GM12892 (cell line): Measurements from ENCODE around the gene CCDC33.

Source experiments
- DNase-seq: peaks from one replicate; pipeline ENCODE4 v3.0.0; 2011; ENCODE audit not compliant: insufficient read length
- FAIRE-seq: peaks from 2 replicates; lab custom pipeline; 2011; peaks lifted over from hg19 to GRCh38; lab: Jason Lieb, UNC
- POLR2A ChIP-seq: IDR thresholded peaks from 2 replicates; pipeline ENCODE4 v1.6.1; 2011; ENCODE audit warnings: low read depth, low read length, control low read depth
- POLR2AphosphoS5 ChIP-seq: IDR thresholded peaks from 2 replicates; pipeline ENCODE4 v1.6.1; 2011; ENCODE audit warnings: low read depth, low read length, control low read depth
- TAF1 ChIP-seq: IDR thresholded peaks from 2 replicates; pipeline ENCODE4 v1.6.1; 2011; ENCODE audit warnings: low read depth, mild to moderate bottlenecking, control low read depth, low read length, borderline replicate concordance

The CCDC33 gene

GRCh38 chr15:74278207-74278606 lies 42.1 kb downstream of the CCDC33 start:
- FAIRE-seq (no peak), DNase-seq (no peak)
- TF ChIP-seq TAF1: no peak
- no peak for TF ChIP-seq POLR2A
- no peak for TF ChIP-seq POLR2AphosphoS5

DNA sequence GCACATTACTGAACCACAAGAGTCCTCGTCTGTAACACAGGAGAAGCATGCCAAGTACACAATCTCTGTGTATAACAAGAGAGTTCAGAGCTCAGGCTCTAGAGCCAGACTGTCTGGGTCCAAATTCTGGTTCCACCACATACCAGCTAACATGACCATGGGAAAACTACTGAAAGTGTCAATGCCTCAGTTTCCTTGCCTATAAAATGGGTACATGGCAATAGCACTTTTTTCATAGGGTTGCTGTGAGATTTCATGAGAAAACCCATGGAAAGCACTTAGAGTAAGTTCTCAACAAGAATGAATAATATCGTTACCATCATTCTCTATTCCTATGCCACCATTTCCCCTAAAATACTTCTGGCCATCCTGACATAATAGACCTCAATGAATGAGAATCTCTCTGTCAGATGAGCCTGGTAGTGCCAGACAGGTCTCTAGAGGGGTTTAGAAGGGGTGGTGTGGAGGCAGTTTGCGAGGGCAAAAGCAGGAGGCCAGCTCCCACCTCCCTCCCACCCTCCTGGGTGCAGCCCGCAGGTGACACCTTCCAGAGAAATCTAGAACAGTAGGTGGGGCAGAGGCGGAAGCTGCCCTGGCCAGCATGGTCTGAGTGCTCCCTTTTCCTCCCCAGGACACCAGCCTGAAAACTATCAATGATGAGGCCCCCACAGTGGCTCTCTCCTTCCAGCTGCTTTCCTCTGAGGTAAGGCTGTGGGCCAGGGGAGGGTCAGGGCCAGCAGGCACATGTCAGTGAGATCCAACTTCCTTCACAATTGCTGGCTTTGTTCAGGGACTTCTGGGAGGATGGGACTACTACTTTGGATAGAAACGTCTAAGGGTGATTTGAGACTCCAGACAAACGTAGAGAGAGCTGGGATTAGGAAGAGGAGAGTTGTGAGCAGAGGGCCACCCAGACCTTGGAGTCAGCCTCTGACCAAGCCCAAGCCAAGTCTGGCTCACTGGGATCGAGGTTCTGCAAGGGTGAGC lies 45.3 kb downstream of the CCDC33 start:
- no peak for TF ChIP-seq POLR2A
- TF ChIP-seq POLR2AphosphoS5: no peak
- TF ChIP-seq TAF1: no peak
- DNase-seq: no peak
- FAIRE-seq: no peak

DNA sequence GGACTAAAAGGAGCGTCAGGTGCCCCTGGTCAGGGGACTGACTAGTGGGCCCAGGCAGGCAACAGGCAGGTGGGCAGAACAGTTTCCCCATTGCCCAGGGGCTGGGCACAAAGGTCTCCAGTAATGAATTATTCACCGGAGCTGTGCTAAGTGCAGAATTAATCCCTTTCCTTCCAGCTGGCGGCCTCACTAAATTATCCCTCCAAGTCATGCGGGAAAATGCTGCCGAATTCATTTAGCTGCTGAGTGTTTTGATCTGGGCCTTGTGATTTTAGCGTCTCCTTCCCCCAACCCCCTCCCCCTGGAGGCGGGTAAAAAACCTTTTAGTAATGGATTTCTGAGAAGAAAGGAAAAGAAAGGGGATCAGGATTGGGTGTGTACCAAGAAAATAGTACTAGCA lies 47.2 kb downstream of the CCDC33 start:
- no peak for TF ChIP-seq TAF1
- no peak for TF ChIP-seq POLR2AphosphoS5
- no peak for TF ChIP-seq POLR2A
- FAIRE-seq (no peak), DNase-seq (no peak)

DNA sequence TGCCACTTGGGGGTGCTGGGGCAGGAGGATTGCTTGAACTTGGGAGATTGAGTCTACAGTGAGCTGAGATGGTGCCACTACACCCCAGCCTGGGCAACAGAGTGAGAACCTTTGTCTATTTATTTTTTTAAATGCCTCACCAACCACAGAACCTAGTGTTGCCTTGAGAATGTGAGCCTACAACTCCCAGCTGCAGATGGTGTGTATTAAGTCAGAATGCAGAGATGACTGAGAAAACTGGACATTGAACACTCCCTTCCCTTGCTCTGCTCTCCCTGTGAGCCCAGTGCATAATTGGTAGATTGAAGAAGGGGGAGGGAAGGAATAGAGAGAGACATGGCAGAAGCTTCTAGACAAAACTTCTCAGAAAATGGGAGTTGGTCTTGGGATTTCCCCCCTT lies 53.5 kb downstream of the CCDC33 start:
- FAIRE-seq (no peak), DNase-seq (no peak)
- no peak for TF ChIP-seq POLR2A
- TF ChIP-seq POLR2AphosphoS5: no peak

DNA sequence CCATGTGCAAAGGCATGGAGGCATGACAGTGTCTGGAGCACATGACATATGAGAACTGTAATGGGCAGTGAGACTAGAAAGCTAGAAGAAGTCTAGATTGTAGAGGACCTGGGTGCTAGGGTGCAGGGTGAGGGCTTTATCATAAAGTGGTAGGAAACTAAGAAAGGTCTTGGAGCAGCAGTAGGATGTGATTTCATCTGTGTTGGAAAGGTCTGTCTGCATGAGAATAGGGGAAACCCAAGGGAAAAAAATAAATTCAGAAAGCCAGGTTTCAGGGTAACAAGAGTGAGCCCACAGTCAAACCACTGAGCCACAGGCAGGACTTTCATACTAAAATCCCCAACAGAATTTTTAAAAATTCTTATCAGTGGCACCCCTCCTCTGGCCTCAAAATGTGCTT lies 54.5 kb downstream of the CCDC33 start:
- no peak for TF ChIP-seq POLR2A
- TF ChIP-seq POLR2AphosphoS5: no peak
- no peak for TF ChIP-seq TAF1
- FAIRE-seq (no peak), DNase-seq (no peak)

GRCh38 chr15:74291101-74292071 lies 55.3 kb downstream of the CCDC33 start:
- no peak for TF ChIP-seq POLR2AphosphoS5
- no peak for TF ChIP-seq TAF1
- TF ChIP-seq POLR2A: no peak
- DNase-seq (peak; percentile 69), FAIRE-seq (peak; percentile 94)

GRCh38 chr15:74293021-74293810 lies 57.1 kb downstream of the CCDC33 start:
- FAIRE-seq: no peak
- TF ChIP-seq TAF1 (no peak), POLR2AphosphoS5 (no peak), POLR2A (no peak)
- no peak for DNase-seq

DNA sequence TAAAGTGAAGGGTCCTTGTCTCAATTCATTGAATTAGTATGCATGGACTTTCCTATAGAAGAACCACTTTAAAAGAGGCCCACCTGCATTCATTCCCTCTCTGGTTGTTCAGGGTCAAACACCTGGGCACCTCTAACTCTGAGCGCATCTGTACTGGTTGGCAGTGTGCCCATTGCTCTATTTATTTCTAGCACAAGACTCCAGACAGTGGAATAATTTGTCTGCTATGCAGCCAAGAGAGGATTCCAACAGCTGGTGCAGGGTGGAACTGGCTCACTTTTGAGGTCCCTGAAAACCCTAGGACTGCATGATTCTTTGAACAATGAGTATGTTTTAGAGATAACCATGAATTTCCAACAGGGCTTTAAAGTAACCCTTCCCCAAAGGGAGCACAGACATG lies 57.9 kb downstream of the CCDC33 start:
- TF ChIP-seq POLR2AphosphoS5: no peak
- FAIRE-seq: no peak
- DNase-seq: no peak

DNA sequence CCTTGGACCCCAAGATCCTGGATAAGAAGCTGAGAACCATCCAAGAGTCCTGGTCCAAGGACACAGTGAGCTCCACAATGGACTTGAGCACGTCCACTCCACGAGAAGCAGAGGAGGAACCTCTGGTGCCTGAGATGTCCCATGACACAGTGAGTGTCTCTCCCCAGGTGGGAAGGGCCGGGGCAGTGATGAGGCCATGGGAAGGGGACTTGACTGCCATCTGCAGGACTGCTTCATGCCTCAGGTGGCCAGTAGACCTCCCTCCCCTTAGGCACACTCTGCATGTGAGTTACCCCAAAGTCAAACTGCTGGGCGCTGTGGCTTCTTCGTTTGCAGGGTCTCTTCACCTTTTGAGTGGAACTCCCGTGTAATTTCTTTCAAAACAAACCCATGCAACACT lies 59.7 kb downstream of the CCDC33 start:
- no peak for FAIRE-seq
- no peak for DNase-seq
- TF ChIP-seq POLR2AphosphoS5: no peak
- TF ChIP-seq POLR2A: no peak
- no peak for TF ChIP-seq TAF1

GRCh38 chr15:74297887-74298286 lies 61.8 kb downstream of the CCDC33 start:
- no peak for FAIRE-seq
- DNase-seq: no peak
- TF ChIP-seq POLR2AphosphoS5 (no peak), POLR2A (no peak), TAF1 (no peak)

DNA sequence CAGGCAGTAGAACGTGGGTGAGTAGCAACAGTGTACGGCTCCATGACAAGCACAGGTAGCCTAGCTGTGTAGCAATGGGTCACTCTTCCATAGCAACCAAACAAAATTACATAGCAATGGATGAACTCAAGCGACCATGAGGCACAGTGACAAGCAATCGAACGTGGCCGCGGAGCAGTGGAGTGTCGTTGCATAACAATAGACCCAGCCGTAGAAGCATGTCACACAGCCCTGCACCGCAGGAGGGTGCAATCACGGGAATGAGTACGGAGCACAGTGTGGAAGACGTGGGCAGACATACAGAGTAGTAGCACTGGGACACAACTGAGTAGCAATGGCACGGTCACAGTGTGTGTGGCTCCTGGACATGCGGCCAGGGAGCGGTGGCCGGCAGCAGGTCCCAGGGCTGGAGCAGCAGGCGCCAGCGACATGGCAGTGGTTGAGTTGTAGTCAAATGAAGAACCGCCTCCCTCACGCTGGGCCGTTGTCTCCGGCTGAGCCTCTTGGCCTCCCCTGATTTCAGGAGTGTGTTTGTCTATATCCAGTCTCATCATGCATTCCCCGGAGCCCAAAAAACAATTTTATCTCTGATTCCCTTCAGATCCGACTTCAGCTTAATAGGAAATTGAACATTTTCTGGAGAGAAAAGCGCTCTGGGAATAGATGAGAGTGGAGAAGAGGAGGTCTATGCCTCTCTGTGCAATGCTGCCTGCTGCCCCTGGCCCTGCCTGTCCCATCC lies 64.1 kb downstream of the CCDC33 start:
- FAIRE-seq: peak; percentile 24
- TF ChIP-seq POLR2AphosphoS5 (no peak), TAF1 (no peak), POLR2A (no peak)

More for the DNA sequence above, 64.1 kb downstream of the CCDC33 start:
- no peak for DNase-seq
